CD14-positive monocyte (primary cell): ENCODE measurements around the gene TXNDC15. TPM values are rescaled to one million over a fixed set of nuclear protein-coding genes. Genes with fewer than 3 reads are reported as not detected.
A peak's percentile ranks its signal among the peaks of the same experiment; 100 is the strongest.
"Not testable (repeated sequence)": the region's sequence is repeated elsewhere in the genome, so short reads cannot be mapped to it uniquely, and the experiment has no call there.

Experiments
- DNase-seq, 3 donors: peaks; one replicate each; pipeline ENCODE4 v3.0.0-alpha.2; 2011 to 2022
- H2AFZ ChIP-seq: 2 replicates; pipeline ENCODE4 v1.6.0; 2012; ENCODE audit warnings: mild to moderate bottlenecking, low read depth, low read length, inconsistent platforms; ENCODE audit not compliant: insufficient read depth, poor library complexity, severe bottlenecking
- H3K27ac ChIP-seq, 2 donors: 1 replicate in 1 of 2; 2 replicates in 1 of 2; pipeline ENCODE4 v1.5.1; 2012 to 2013; ENCODE audit warnings: low read length in 2 of 2, control low read depth in 1 of 2, inconsistent platforms in 1 of 2, low read depth in 1 of 2, mild to moderate bottlenecking in 1 of 2
- H3K27me3 ChIP-seq, 2 donors: one replicate each; pipeline versions ENCODE4 v1.6.0 to v1.6.1; 2011 to 2013; ENCODE audit warnings: low read length in 2 of 2; ENCODE audit not compliant: control insufficient read depth in 2 of 2, insufficient read depth in 2 of 2
- H3K36me3 ChIP-seq, 2 donors: replicated peaks in 1 of 2; 1 replicate in 1 of 2; 2 replicates in 1 of 2; pipeline versions ENCODE4 v1.5.1 to v1.6.1; 2012 to 2013; ENCODE audit warnings: low read length in 2 of 2, control low read depth in 1 of 2, inconsistent platforms in 1 of 2, mild to moderate bottlenecking in 1 of 2; ENCODE audit not compliant: insufficient read depth in 2 of 2, control insufficient read depth in 1 of 2
- H3K4me1 ChIP-seq, 2 donors: 1 replicate in 1 of 2; 2 replicates in 1 of 2; pipeline versions ENCODE4 v1.5.1 to v1.6.1; 2012 to 2013; ENCODE audit warnings: low read length in 2 of 2, control low read depth in 1 of 2, inconsistent platforms in 1 of 2, mild to moderate bottlenecking in 1 of 2, moderate library complexity in 1 of 2; ENCODE audit not compliant: insufficient read depth in 2 of 2, control insufficient read depth in 1 of 2
- H3K4me2 ChIP-seq: replicated peaks from 2 replicates; pipeline ENCODE3; 2012; ENCODE audit warnings: low read length, moderate library complexity, mild to moderate bottlenecking; ENCODE audit not compliant: poor library complexity, severe bottlenecking; ENCODE audit errors: extremely low read depth
- H3K4me3 ChIP-seq, 3 experiments: fragments of 200-600 bp in 1 of 3; sonication (generic) in 1 of 3; replicated peaks in 1 of 3; 1 replicate in 2 of 3; 2 replicates in 1 of 3; pipeline ENCODE4 v1.5.1; 2011 to 2013; ENCODE audit warnings: low read length in 3 of 3, mild to moderate bottlenecking in 3 of 3, control low read depth in 2 of 3, low read depth in 2 of 3, inconsistent platforms in 1 of 3, moderate library complexity in 1 of 3
- H3K79me2 ChIP-seq: 2 replicates; pipeline ENCODE4 v1.6.0; 2012; ENCODE audit warnings: mild to moderate bottlenecking, control low read depth, inconsistent platforms, low read length, moderate library complexity; ENCODE audit not compliant: insufficient read depth
- H3K9ac ChIP-seq: 2 replicates; pipeline ENCODE4 v1.6.0; 2017; ENCODE audit warnings: low read length, mild to moderate bottlenecking; ENCODE audit not compliant: insufficient read depth, poor library complexity, severe bottlenecking
- H3K9me3 ChIP-seq, 2 donors: replicated peaks in 1 of 2; 1 replicate in 1 of 2; 2 replicates in 1 of 2; pipeline versions ENCODE4 v1.5.1 to v1.6.1; 2012 to 2013; ENCODE audit warnings: low read length in 2 of 2, control low read depth in 1 of 2; ENCODE audit not compliant: control insufficient read depth in 1 of 2, insufficient read depth in 1 of 2
- H4K20me1 ChIP-seq: 2 replicates; pipeline ENCODE4 v1.6.0; 2012; ENCODE audit warnings: mild to moderate bottlenecking, low read length, control low read depth, moderate library complexity; ENCODE audit not compliant: insufficient read depth
- H3K27ac Mint-ChIP-seq, 7 donors: one replicate each; pipeline ENCODE4 v1.8.0; 2020; ENCODE audit warnings: mild to moderate bottlenecking in 7 of 7, mixed read lengths in 7 of 7, moderate library complexity in 6 of 7, inconsistent platforms in 2 of 7
- H3K27me3 Mint-ChIP-seq, 3 donors: one replicate each; pipeline ENCODE4 v1.8.0; 2021 to 2022; ENCODE audit warnings: low read depth in 3 of 3, mild to moderate bottlenecking in 3 of 3, mixed read lengths in 3 of 3, moderate library complexity in 3 of 3, inconsistent platforms in 1 of 3
- H3K36me3 Mint-ChIP-seq, 2 donors: one replicate each; pipeline ENCODE4 v1.8.0; 2020; ENCODE audit warnings: mixed read lengths in 2 of 2, inconsistent platforms in 1 of 2, mild to moderate bottlenecking in 1 of 2
- H3K4me1 Mint-ChIP-seq: one replicate; pipeline ENCODE4 v1.8.0; 2020; ENCODE audit warnings: mild to moderate bottlenecking, mixed read lengths
- H3K4me3 Mint-ChIP-seq, 2 donors: one replicate each; pipeline ENCODE4 v1.8.0; 2020; ENCODE audit warnings: mild to moderate bottlenecking in 2 of 2, mixed read lengths in 2 of 2, moderate library complexity in 1 of 2
- H3K9me3 Mint-ChIP-seq, 7 donors: one replicate each; pipeline ENCODE4 v1.8.0; 2020 to 2022; ENCODE audit warnings: mixed read lengths in 7 of 7, mild to moderate bottlenecking in 6 of 7, moderate library complexity in 6 of 7, inconsistent platforms in 2 of 7
- CTCF ChIP-seq: fragments of 200-600 bp; IDR thresholded peaks from one replicate; pipeline ENCODE4 v1.8.0; 2022; ENCODE audit warnings: antibody characterized with exemption, mild to moderate bottlenecking
- WGBS: methylation state at CpG from one replicate; pipeline ENCODE4 v1.1.5; 2013; ENCODE audit warnings: missing lambda C conversion rate; ENCODE audit not compliant: insufficient coverage; 5-methylcytosine and 5-hydroxymethylcytosine counted together
- intact Hi-C, 2 donors: fragments of 100-400 bp; cut with micrococcal nuclease; formaldehyde crosslinking; loops; one replicate each; pipeline versions ENCODE4 v1.15.0 to v1.15.1; 2023
- polyA plus RNA-seq, 3 donors: library from polyadenylated mRNA; depleted of rRNA in 1 of 3; unstranded in 2 of 3; stranded (reverse) in 1 of 3; fragments of 300-500 nt in 2 of 3; fragments of >200 nt in 1 of 3; fragmentation: Illumina TruSeq in 2 of 3; gene quantifications; 1 replicate in 2 of 3; 2 replicates in 1 of 3; pipeline ENCODE4 v1.2.3, GENCODE V29; 2012 to 2021

Gene TXNDC15
- polyA plus RNA-seq, 3 donors: 24.1 to 30.9 (median 28.0) TPM

GRCh38 chr5:134851307-134851923 lies 22.8 kb upstream of the TXNDC15 start:
- Histone ChIP-seq H3K27ac (no peak overlapping the region), H3K9ac (no peak overlapping the region), H3K4me2 (no peak overlapping the region), H3K4me1 (peaks cover 11 to 12% of the 10 kb centered on the region in 2 donors), H3K36me3 (peaks cover 22 to 62% of the 10 kb centered on the region in 2 donors), H3K4me3 (no peak overlapping the region), H4K20me1 (peaks cover 59% of the 10 kb centered on the region), H2AFZ (no peak overlapping the region), H3K79me2 (peaks cover 86% of the 10 kb centered on the region), H3K9me3 (no peaks in the 10 kb centered on the region), H3K27me3 (no peaks in the 10 kb centered on the region)
- Mint-ChIP-seq H3K27ac (peak overlapping the region in 6 of 7 donors; percentile 23 to 63 (median 38)), H3K9me3 (no peaks in the 10 kb centered on the region), H3K4me1 (peaks cover 18% of the 10 kb centered on the region), H3K27me3 (no peaks in the 10 kb centered on the region), H3K4me3 (no peak overlapping the region), H3K36me3 (peaks cover 31 to 68% of the 10 kb centered on the region in 2 donors)
- TF ChIP-seq CTCF: no peak
- no CpG with 5 or more reads among the region's 1 CpG for WGBS
- DNase-seq: peak in 1 of 3 donors; percentile 10
- intact Hi-C loops: no loop called here

GRCh38 chr5:134856465-134856864 lies 17.7 kb upstream of the TXNDC15 start:
- H3K9me3 ChIP-seq, H3K4me1 Mint-ChIP-seq, H3K27ac ChIP-seq, H3K4me3 ChIP-seq, intact Hi-C loops, DNase-seq, H3K27ac Mint-ChIP-seq, H3K9me3 Mint-ChIP-seq, H3K4me2 ChIP-seq, H2AFZ ChIP-seq, H3K9ac ChIP-seq, H3K27me3 Mint-ChIP-seq, H3K27me3 ChIP-seq, H3K4me1 ChIP-seq, H3K4me3 Mint-ChIP-seq: not testable (repeated sequence)
- H4K20me1 ChIP-seq: peaks cover 48% of the 10 kb centered on the region
- peaks cover 44 to 69% of the 10 kb centered on the region in 2 donors for H3K36me3 Mint-ChIP-seq
- peaks cover 36% of the 10 kb centered on the region for H3K79me2 ChIP-seq
- H3K36me3 ChIP-seq: peaks cover 53 to 90% of the 10 kb centered on the region in 2 donors
- no CpG with 5 or more reads among the region's 7 CpGs for WGBS
